ENCODE measurements around the gene STRIP2.

DNA sequence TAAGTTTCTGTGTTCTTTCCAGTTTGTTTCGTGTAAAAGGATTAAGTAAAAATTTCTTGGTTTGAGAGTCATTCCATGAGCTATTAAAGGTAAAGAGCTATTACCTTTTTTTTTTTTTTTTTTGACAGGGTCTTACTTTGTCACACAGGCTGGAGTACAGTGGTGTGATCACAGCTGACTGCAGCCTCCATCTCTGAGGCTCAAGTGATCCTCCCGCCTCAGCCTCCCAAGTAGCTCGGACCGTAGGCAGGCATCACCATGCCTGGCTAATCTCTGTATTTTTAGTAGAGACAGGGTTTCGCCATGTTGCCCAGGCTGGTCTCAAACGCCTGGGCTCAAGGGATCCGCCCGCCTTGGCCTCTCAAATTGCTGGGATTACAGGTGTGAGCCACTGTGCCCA, 69.5 kb downstream of the STRIP2 start:
- TF ChIP-seq, protein P1, sequence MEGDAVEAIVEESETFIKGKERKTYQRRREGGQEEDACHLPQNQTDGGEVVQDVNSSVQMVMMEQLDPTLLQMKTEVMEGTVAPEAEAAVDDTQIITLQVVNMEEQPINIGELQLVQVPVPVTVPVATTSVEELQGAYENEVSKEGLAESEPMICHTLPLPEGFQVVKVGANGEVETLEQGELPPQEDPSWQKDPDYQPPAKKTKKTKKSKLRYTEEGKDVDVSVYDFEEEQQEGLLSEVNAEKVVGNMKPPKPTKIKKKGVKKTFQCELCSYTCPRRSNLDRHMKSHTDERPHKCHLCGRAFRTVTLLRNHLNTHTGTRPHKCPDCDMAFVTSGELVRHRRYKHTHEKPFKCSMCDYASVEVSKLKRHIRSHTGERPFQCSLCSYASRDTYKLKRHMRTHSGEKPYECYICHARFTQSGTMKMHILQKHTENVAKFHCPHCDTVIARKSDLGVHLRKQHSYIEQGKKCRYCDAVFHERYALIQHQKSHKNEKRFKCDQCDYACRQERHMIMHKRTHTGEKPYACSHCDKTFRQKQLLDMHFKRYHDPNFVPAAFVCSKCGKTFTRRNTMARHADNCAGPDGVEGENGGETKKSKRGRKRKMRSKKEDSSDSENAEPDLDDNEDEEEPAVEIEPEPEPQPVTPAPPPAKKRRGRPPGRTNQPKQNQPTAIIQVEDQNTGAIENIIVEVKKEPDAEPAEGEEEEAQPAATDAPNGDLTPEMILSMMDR (IDR thresholded peaks at IDR 0.05), result no peak
- no peak for TF ChIP-seq POLR2A (IDR thresholded peaks at IDR 0.05)

Measured in ovary (tissue), 3 donors.